ENCODE data around the gene PTRH2.

PTRH2 gene

DNA sequence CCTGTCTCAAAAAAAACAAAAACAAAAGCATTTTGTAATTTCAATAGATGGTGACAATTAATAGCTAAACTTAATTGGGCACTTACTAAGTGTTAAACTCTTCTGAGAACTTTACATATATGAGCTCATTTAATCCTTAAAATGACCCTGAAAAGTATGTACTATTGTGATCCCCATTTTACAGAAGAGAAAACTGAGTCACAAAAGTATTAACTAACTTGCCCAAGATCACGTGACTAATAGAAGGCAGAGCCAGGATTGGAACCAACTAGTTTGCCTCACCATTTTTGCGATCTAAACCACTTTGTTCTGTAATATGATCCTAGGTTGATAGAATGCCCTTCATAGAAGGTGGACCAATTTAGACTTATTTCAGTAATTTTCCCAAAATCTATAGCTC, 26.5 kb upstream of the PTRH2 start:
- Histone ChIP-seq H3K79me2 (ENCODE audit: insufficient read depth, low read length) (peaks cover 11% of the 10 kb centered on the region; the same call in 1 of the 2 replicates), H2AFZ (ENCODE audit: low read depth, low read length) (no peak overlapping the region), H3K36me3 (ENCODE audit: insufficient read depth, low read length) (peaks cover 5% of the 10 kb centered on the region; the same call in 1 of the 2 replicates), H3K4me1 (ENCODE audit: insufficient read depth, low read length) (no peaks in the 10 kb centered on the region), H3K4me3 (ENCODE audit: low read depth in 1 of 2, low read length in 2 of 2) (no peak overlapping the region), H3K27me3 (ENCODE audit: insufficient read depth, low read length, poor library complexity) (no peaks in the 10 kb centered on the region), H3K27ac (ENCODE audit: low read length) (no peak overlapping the region), H4K20me1 (ENCODE audit: insufficient read depth, low read length) (no peaks in the 10 kb centered on the region), H3K9ac (ENCODE audit: low read depth, low read length) (no peak overlapping the region), H3K9me3 (ENCODE audit: insufficient read depth, low read length, severe bottlenecking) (no peaks in the 10 kb centered on the region), H3K4me2 (ENCODE audit: insufficient read depth, low read length) (no peak overlapping the region)
- DNase-seq (no peak), ATAC-seq (ENCODE audit: insufficient read depth, low read depth) (no peak)
- no peak for TF ChIP-seq EZH2 (IDR thresholded peaks at IDR 0.05; ENCODE audit: borderline replicate concordance, low read depth, low read length, severe bottlenecking)
- TF ChIP-seq, protein P1, sequence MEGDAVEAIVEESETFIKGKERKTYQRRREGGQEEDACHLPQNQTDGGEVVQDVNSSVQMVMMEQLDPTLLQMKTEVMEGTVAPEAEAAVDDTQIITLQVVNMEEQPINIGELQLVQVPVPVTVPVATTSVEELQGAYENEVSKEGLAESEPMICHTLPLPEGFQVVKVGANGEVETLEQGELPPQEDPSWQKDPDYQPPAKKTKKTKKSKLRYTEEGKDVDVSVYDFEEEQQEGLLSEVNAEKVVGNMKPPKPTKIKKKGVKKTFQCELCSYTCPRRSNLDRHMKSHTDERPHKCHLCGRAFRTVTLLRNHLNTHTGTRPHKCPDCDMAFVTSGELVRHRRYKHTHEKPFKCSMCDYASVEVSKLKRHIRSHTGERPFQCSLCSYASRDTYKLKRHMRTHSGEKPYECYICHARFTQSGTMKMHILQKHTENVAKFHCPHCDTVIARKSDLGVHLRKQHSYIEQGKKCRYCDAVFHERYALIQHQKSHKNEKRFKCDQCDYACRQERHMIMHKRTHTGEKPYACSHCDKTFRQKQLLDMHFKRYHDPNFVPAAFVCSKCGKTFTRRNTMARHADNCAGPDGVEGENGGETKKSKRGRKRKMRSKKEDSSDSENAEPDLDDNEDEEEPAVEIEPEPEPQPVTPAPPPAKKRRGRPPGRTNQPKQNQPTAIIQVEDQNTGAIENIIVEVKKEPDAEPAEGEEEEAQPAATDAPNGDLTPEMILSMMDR (IDR thresholded peaks at IDR 0.05; ENCODE audit: borderline replicate concordance, extremely low read depth, low read length, poor library complexity, severe bottlenecking) = no peak

DNA sequence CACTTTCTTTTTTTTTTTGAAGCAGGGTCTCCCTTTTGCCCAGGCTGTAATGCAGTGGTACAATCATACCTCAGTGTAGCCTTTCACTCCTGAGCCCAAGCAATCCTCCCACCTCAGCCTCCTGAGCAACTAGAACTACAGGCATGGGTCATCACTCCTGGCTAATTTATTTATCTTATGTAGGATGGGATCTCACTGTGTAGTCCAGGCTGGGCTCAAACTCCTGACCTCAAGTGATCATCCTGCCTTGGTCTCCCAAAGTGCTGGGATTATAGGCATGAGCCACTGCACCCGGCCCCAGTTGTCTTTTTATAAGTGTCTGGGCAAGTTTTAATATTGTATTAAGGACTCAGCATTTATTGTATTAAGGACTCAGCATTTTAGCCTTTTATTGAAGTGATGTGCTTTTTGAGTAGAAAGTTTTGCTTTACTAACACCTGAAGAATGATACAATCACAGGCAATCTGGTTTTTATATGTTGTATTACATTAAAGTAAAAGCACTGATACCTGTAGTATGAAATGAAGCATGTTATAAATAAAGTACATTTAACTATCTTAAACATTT, 23.1 kb upstream of the PTRH2 start:
- Histone ChIP-seq H3K9ac (ENCODE audit: low read depth, low read length) (no peak overlapping the region), H3K4me1 (ENCODE audit: insufficient read depth, low read length) (no peaks in the 10 kb centered on the region), H3K9me3 (ENCODE audit: insufficient read depth, low read length, severe bottlenecking) (no peaks in the 10 kb centered on the region), H3K27me3 (ENCODE audit: insufficient read depth, low read length, poor library complexity) (no peaks in the 10 kb centered on the region), H3K27ac (ENCODE audit: low read length) (no peak overlapping the region), H4K20me1 (ENCODE audit: insufficient read depth, low read length) (no peaks in the 10 kb centered on the region), H3K4me3 (ENCODE audit: low read depth in 1 of 2, low read length in 2 of 2) (no peak overlapping the region), H3K4me2 (ENCODE audit: insufficient read depth, low read length) (no peak overlapping the region), H3K36me3 (ENCODE audit: insufficient read depth, low read length) (no peaks in the 10 kb centered on the region; the same call in 1 of the 2 replicates), H3K79me2 (ENCODE audit: insufficient read depth, low read length) (peaks cover 38% of the 10 kb centered on the region), H2AFZ (ENCODE audit: low read depth, low read length) (no peak overlapping the region)
- no peak for DNase-seq
- ATAC-seq (ENCODE audit: insufficient read depth, low read depth) = no peak
- TF ChIP-seq EZH2 (IDR thresholded peaks at IDR 0.05; ENCODE audit: borderline replicate concordance, low read depth, low read length, severe bottlenecking) = no peak
- TF ChIP-seq, protein P1 (IDR thresholded peaks at IDR 0.05; ENCODE audit: borderline replicate concordance, extremely low read depth, low read length, poor library complexity, severe bottlenecking) = no peak

DNA sequence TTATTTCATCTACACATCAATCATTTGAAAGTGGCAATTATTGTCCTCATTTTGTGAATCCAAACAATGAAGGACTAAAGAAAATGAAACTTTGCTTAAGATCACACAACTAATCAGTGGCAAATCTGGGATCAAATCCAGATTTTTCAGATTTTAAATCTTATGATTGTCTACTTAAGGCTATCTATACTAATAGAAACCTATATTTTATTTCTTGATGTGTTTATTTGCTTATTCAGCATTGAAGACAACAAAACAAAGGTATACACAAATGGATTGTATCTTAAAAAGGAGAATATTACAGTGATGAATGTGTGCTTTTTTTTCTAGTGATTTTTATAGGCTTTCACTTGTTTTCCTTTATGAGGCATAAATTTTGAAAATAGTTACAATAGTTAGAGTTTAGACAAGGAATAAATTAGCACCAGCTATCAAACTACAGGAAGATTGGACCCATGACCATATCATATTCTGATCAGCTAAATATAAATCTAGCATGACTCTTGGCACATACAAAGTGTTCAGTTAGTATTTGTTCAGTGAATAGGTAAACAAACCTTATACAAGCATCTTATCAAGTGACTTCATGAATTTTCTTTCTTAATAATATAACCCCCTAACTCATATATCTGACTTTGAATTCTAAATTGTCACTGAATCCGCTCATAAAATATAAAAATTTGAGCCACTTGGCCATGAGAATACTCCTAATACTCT, 20.7 kb upstream of the PTRH2 start:
- ATAC-seq (ENCODE audit: insufficient read depth, low read depth) (no peak), DNase-seq (no peak)
- no peaks in the 10 kb centered on the region for H3K9me3 ChIP-seq (ENCODE audit: insufficient read depth, low read length, severe bottlenecking)
- peaks cover 2% of the 10 kb centered on the region; the same call in 1 of the 2 replicates for H4K20me1 ChIP-seq (ENCODE audit: insufficient read depth, low read length)
- H3K36me3 ChIP-seq (ENCODE audit: insufficient read depth, low read length) = no peaks in the 10 kb centered on the region
- H3K4me2 ChIP-seq (ENCODE audit: insufficient read depth, low read length) = no peak overlapping the region
- no peaks in the 10 kb centered on the region for H3K4me1 ChIP-seq (ENCODE audit: insufficient read depth, low read length)
- no peak overlapping the region for H2AFZ ChIP-seq (ENCODE audit: low read depth, low read length)
- no peak overlapping the region for H3K4me3 ChIP-seq (ENCODE audit: low read depth in 1 of 2, low read length in 2 of 2)
- no peak overlapping the region for H3K27ac ChIP-seq (ENCODE audit: low read length)
- H3K79me2 ChIP-seq (ENCODE audit: insufficient read depth, low read length) = peaks cover 52% of the 10 kb centered on the region
- no peak overlapping the region for H3K9ac ChIP-seq (ENCODE audit: low read depth, low read length)
- TF ChIP-seq, protein P1 (IDR thresholded peaks at IDR 0.05; ENCODE audit: borderline replicate concordance, extremely low read depth, low read length, poor library complexity, severe bottlenecking) = no peak
- no peak for TF ChIP-seq EZH2 (IDR thresholded peaks at IDR 0.05; ENCODE audit: borderline replicate concordance, low read depth, low read length, severe bottlenecking)
- no peaks in the 10 kb centered on the region for H3K27me3 ChIP-seq (ENCODE audit: insufficient read depth, low read length, poor library complexity)

Measured in DND-41 (cell line).